Tibial nerve (tissue), 4 donors: ENCODE results near the gene USP47.

Source experiments
- CTCF ChIP-seq, 5 experiments: fragments of 200-600 bp in 3 of 5; fragments of 450-650 bp in 2 of 5; sonication (generic) in 3 of 5; IDR thresholded peaks; one replicate each; pipeline ENCODE4 v1.5.1; 2016 to 2019; ENCODE audit warnings: antibody characterized with exemption in 5 of 5, mild to moderate bottlenecking in 3 of 5, moderate library complexity in 2 of 5
- EP300 ChIP-seq, 2 donors: sonication (generic); formaldehyde crosslinking; IDR thresholded peaks; one replicate each; pipeline ENCODE4 v1.6.1; 2017; ENCODE audit warnings: antibody characterized with exemption in 2 of 2, mild to moderate bottlenecking in 1 of 2

- TF ChIP-seq CTCF (IDR thresholded peaks at IDR 0.05) = no peak
- TF ChIP-seq EP300 (IDR thresholded peaks at IDR 0.05) = no peak
Measured at GRCh38 chr11:11880179-11880578, 38.4 kb downstream of the USP47 start.
